ENCODE data around the gene IL21R.

Gene IL21R

GRCh38 chr16:27445502-27446175 lies 43.7 kb downstream of the IL21R start:
- no peak for TF ChIP-seq CTCF (IDR thresholded peaks at IDR 0.05; ENCODE audit: insufficient read depth, low read depth, low read length, missing control alignments)
- no peak for DNase-seq (ENCODE audit: low read depth)
- no peak overlapping the region for H3K4me3 ChIP-seq (ENCODE audit: low read length)

GRCh38 chr16:27446721-27447120 lies 44.7 kb downstream of the IL21R start:
- no peak for DNase-seq (ENCODE audit: low read depth)
- H3K4me3 ChIP-seq (ENCODE audit: low read length), result no peak overlapping the region

GRCh38 chr16:27447301-27447700 lies 45.3 kb downstream of the IL21R start:
- DNase-seq (ENCODE audit: low read depth), result no peak
- TF ChIP-seq CTCF (IDR thresholded peaks at IDR 0.05; ENCODE audit: insufficient read depth, low read depth, low read length, missing control alignments), result no peak
- H3K4me3 ChIP-seq (ENCODE audit: low read length), result no peak overlapping the region

More at GRCh38 chr16:27446721-27447120, 44.7 kb downstream of the IL21R start:
- TF ChIP-seq CTCF (IDR thresholded peaks at IDR 0.05; ENCODE audit: insufficient read depth, low read depth, low read length, missing control alignments), result no peak

- no peak for TF ChIP-seq CTCF (IDR thresholded peaks at IDR 0.05; ENCODE audit: insufficient read depth, low read depth, low read length, missing control alignments)
- no peak overlapping the region for H3K4me3 ChIP-seq (ENCODE audit: low read length)
- DNase-seq (ENCODE audit: low read depth), result no peak
These were observed 46.8 kb downstream of the IL21R start for GRCh38 chr16:27448532-27449433.

- no peak overlapping the region for H3K4me3 ChIP-seq (ENCODE audit: low read length)
- TF ChIP-seq CTCF (IDR thresholded peaks at IDR 0.05; ENCODE audit: insufficient read depth, low read depth, low read length, missing control alignments), result no peak
- DNase-seq (ENCODE audit: low read depth), result no peak
These were observed 47.6 kb downstream of the IL21R start for GRCh38 chr16:27449434-27450195.

- no peak overlapping the region for H3K4me3 ChIP-seq (ENCODE audit: low read length)
- no peak for DNase-seq (ENCODE audit: low read depth)
- TF ChIP-seq CTCF (IDR thresholded peaks at IDR 0.05; ENCODE audit: insufficient read depth, low read depth, low read length, missing control alignments), result no peak
These were observed 48.2 kb downstream of the IL21R start for GRCh38 chr16:27450196-27450549.

Measured in epithelial cell of esophagus (primary cell).